Measurements from ENCODE around the gene LEFTY1.

LEFTY1 gene

GRCh38 chr1:225918280-225918679 lies 29.3 kb upstream of the LEFTY1 start:
- intact Hi-C loops (cut with DNase I; ENCODE audit: low total_unique reads) = loop anchor here (10.0 kb wide), 1 partner anchor 57 kb away; no protein-coding TSS in a partner anchor
- no peak for DNase-seq
- Histone ChIP-seq H3K36me3 (peaks cover 0 to 68% (median 31%) of the 10 kb centered on the region in 3 donors), H3K9me3 (no peaks in the 10 kb centered on the region), H3K27me3 (no peaks in the 10 kb centered on the region), H3K27ac (no peak overlapping the region), H3K4me3 (no peak overlapping the region), H3K4me1 (peaks cover 4 to 25% (median 14%) of the 10 kb centered on the region in 4 donors)
- TF ChIP-seq, protein P1, sequence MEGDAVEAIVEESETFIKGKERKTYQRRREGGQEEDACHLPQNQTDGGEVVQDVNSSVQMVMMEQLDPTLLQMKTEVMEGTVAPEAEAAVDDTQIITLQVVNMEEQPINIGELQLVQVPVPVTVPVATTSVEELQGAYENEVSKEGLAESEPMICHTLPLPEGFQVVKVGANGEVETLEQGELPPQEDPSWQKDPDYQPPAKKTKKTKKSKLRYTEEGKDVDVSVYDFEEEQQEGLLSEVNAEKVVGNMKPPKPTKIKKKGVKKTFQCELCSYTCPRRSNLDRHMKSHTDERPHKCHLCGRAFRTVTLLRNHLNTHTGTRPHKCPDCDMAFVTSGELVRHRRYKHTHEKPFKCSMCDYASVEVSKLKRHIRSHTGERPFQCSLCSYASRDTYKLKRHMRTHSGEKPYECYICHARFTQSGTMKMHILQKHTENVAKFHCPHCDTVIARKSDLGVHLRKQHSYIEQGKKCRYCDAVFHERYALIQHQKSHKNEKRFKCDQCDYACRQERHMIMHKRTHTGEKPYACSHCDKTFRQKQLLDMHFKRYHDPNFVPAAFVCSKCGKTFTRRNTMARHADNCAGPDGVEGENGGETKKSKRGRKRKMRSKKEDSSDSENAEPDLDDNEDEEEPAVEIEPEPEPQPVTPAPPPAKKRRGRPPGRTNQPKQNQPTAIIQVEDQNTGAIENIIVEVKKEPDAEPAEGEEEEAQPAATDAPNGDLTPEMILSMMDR (IDR thresholded peaks at IDR 0.05) = no peak

DNA sequence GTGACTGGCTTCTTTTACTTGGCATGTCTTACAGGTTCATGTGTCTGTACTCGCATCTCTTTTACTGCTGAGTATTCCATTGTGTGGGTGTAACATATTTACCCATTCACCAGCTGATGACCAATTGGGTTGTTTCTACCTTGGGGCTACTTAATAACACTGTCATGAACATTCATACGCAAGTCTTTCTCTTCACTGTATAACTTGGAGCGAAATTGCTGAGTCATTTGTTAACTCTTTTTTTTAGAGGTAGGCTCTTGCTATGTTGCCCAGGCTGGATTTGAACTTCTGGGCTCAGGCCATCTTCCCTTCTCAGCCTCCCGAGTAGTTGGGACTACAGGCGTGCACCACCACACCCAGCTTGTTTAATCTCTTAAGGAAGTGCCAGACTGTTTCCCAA lies 28.6 kb upstream of the LEFTY1 start:
- no peak for DNase-seq
- Histone ChIP-seq H3K27me3 (no peaks in the 10 kb centered on the region), H3K36me3 (peaks cover 0 to 68% (median 31%) of the 10 kb centered on the region in 3 donors), H3K4me1 (peaks cover under 1 to 17% (median 7%) of the 10 kb centered on the region in 4 donors), H3K4me3 (no peak overlapping the region), H3K9me3 (no peaks in the 10 kb centered on the region), H3K27ac (no peak overlapping the region)
- intact Hi-C loops (cut with DNase I; ENCODE audit: low total_unique reads) = loop anchor here (10.0 kb wide), 1 partner anchor 57 kb away; no protein-coding TSS in a partner anchor
- TF ChIP-seq, protein P1 (IDR thresholded peaks at IDR 0.05) = no peak

DNA sequence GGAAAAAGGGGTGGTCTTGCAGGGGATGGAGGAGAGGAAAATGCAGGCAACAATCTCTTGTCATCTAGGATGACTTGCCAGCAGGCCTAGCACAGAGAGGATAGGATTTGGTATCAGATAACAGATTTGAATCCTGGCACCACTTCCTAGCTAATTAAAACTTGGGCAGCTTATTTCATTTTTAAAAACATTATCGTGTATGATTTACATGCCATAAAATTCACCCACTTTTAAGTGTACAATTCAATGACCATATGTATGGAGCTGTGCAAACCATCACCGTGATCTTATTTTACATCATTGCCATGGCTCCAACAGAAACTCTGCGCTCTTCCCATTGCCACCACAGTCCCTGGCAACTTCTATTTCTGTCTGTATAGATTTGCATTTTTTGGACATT lies 28.2 kb upstream of the LEFTY1 start:
- intact Hi-C loops (cut with DNase I; ENCODE audit: low total_unique reads) = loop anchor here (10.0 kb wide), 1 partner anchor 58 kb away; no protein-coding TSS in a partner anchor
- no peak for DNase-seq
- Histone ChIP-seq H3K27ac (no peak overlapping the region), H3K4me1 (peaks cover 0 to 13% (median 4%) of the 10 kb centered on the region in 4 donors), H3K27me3 (no peaks in the 10 kb centered on the region), H3K36me3 (peaks cover 0 to 66% (median 31%) of the 10 kb centered on the region in 3 donors), H3K4me3 (no peak overlapping the region), H3K9me3 (no peaks in the 10 kb centered on the region)
- TF ChIP-seq, protein P1 (IDR thresholded peaks at IDR 0.05) = no peak

- Histone ChIP-seq H3K9me3 (no peaks in the 10 kb centered on the region), H3K27me3 (no peaks in the 10 kb centered on the region), H3K4me3 (no peak overlapping the region), H3K36me3 (peaks cover 0 to 51% (median 21%) of the 10 kb centered on the region in 3 donors), H3K4me1 (peaks cover 0 to 16% (median 7%) of the 10 kb centered on the region in 4 donors), H3K27ac (no peak overlapping the region)
- TF ChIP-seq, protein P1 (IDR thresholded peaks at IDR 0.05) = no peak
- no peak for DNase-seq
- intact Hi-C loops (cut with DNase I; ENCODE audit: low total_unique reads) = loop anchor here (10.0 kb wide), 1 partner anchor 59 kb away; no protein-coding TSS in a partner anchor
Observed at GRCh38 chr1:225915538-225915991, 26.6 kb upstream of the LEFTY1 start.

- DNase-seq = no peak
- no peaks in the 10 kb centered on the region for H3K27me3 ChIP-seq
- H3K36me3 ChIP-seq = peaks cover 0 to 46% (median 15%) of the 10 kb centered on the region in 3 donors
- no peak overlapping the region for H3K27ac ChIP-seq
- no peaks in the 10 kb centered on the region for H3K9me3 ChIP-seq
- intact Hi-C loops (cut with DNase I; ENCODE audit: low total_unique reads) = loop anchor here (5.0 to 10.0 kb wide), 2 partner anchors 60 to 138 kb away; partner anchors contain the start of gene SRP9
- TF ChIP-seq, protein P1 (IDR thresholded peaks at IDR 0.05) = no peak
- no peak overlapping the region for H3K4me3 ChIP-seq
- H3K4me1 ChIP-seq = peaks cover 0 to 10% (median 7%) of the 10 kb centered on the region in 4 donors
Observed at GRCh38 chr1:225914947-225915346, 26.0 kb upstream of the LEFTY1 start.
